NCI-H2107 (cell line): Measurements from ENCODE around the gene OR2T1.
"Not testable (repeated sequence)": the region's sequence is repeated elsewhere in the genome, so short reads cannot be mapped to it uniquely, and the experiment has no call there.

Experiments used
- DNase-seq: peaks from one replicate; lab custom pipeline; 2025; lab: John Stamatoyannopoulos, UW

OR2T1 gene

GRCh38 chr1:248436303-248436702 is 33.5 kb downstream of the OR2T1 start:
- DNase-seq, result not testable (repeated sequence)

- DNase-seq, result not testable (repeated sequence)
Measured at GRCh38 chr1:248438668-248439067, 35.8 kb downstream of the OR2T1 start.

DNA sequence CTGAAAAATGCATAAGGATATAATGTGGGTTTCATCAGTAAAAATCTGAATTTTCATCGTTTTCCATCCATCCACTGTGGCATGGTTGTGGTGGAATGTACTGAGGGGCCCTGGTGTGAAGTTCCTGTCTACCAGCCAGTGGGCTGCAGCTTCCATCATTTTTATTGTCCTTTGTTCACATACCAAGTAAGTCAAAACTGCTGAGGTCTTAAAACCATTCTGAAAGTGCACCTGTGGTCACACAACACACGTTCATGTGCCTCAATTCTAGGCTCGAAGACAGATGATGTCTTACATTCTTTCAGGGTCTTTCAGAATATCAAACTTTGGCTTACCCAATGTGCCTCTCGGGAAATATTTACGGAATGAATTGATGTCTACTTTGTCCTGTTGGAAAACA is 36.4 kb downstream of the OR2T1 start:
- not testable (repeated sequence) for DNase-seq

DNA sequence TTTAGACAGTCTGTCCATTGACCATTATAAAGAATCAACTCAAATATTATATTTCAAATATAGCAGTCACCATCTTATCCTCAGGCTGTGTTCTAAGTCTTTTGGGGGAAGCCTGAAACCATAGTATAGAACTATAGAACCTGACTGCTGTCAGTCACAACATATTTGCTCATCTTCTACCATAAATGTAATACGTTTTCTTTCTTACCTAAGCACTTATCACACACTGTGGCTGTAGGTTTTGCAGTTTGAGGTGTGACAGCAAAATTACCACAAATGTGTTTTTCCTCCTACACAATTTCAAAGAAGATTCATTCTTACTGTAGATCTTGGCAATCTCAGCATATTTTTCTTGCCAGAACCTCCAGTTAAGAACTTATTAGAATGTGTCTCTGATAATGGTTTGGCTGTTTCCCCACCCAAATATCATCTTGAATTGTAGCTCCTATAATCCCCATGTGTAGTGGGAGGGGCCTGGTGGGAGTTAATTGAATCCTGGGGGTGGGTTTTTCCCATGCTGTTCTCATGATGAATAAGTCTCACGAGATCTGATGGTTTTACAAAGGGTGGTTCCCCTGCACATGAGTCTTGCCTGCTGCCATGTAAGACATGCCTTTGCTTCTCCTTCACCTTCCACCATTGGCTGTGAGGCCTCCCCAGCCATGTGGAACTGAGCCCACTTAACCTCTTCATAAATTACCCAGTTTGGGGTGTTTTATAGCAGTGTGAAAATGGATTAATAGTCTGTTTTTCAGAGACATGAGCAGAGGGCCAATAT is 39.8 kb downstream of the OR2T1 start:
- DNase-seq, result not testable (repeated sequence)

GRCh38 chr1:248444603-248445002 is 41.8 kb downstream of the OR2T1 start:
- DNase-seq, result not testable (repeated sequence)

DNA sequence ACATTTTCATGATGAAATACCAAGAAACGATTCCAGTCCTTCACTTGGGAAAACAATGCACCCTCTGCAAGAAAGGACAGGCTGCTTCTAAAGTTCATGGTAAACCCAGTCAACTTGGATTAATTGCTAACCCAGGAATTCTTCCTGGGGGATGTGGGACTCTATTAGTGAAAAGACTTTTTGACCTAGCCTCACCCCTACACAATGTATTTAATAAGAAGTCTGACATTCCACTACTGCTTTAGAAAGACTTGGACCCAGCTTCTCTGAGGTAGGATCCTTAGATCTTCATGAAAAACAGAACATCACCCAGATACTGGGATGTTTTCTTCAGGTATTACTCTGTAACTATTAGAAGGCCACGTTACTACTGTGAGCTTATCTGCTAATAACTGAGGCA is 42.6 kb downstream of the OR2T1 start, which contains the start of gene OR2T2:
OR2T2 (plus strand) TSS at position 239 of the 400 bp plus-strand sequence. CDS start 7,161 bp downstream, outside the sequence.
- not testable (repeated sequence) for DNase-seq

- DNase-seq, result not testable (repeated sequence)
Measured at GRCh38 chr1:248448409-248449074, 45.7 kb downstream of the OR2T1 start.

DNA sequence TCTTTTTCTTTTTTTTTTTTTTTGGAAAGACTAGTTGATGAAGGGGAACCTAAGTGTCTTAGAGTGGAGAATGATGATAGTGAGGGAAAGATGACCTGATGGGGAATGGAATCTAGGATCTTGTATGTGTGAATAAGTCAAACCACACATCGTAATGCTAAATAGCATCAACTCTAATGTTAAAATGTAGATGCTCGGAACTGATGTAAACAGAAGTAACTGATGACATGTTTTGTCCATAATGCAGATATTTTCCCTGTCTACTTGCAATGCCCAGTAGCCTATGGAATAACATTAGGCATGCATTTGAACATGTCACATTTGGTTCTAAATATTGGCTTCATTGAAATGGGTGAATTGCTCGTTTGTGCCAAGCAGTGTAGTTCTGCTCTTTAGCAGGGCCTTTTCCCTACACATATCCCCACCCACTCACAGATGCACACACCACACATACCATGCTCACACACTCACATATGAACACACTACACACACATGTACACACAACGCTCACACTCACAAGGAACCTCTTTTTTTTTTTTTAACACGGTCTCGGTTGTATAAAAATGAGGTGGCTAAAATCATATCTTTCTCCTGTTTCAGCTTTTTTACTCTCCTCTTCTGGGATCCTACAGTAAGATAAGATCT is 47.1 kb downstream of the OR2T1 start:
- DNase-seq, result not testable (repeated sequence)

- DNase-seq, result not testable (repeated sequence)
Measured at GRCh38 chr1:248450466-248451145, 47.8 kb downstream of the OR2T1 start.

GRCh38 chr1:248453619-248454018 is 50.8 kb downstream of the OR2T1 start:
- DNase-seq, result not testable (repeated sequence)

GRCh38 chr1:248455045-248455444 is 52.2 kb downstream of the OR2T1 start:
- DNase-seq, result not testable (repeated sequence)

DNA sequence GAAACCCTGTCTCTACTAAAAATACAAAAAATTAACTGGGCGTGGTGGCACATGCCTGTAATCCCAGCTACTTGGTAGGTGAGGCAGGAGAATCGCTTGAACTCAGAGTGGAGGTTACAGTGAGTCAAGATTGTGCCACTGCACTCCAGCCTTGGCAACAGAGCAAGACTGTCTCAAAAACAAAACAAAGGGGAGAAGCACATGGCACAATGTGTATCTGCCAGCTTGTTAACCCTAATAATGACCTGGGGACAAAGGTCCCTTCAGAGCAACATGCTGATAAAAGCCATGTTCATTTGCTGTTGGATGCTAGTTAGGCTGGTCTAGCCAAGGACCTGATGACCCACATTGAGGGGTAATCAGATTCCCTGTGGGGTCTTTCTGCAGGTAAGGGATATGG is 53.8 kb downstream of the OR2T1 start:
- DNase-seq, result not testable (repeated sequence)
